SK-MEL-5 (cell line): ENCODE results near the gene HNF1B. TPM values are rescaled to one million over a fixed set of nuclear protein-coding genes. Genes with fewer than 3 reads are reported as not detected.
A peak's percentile ranks its signal among the peaks of the same experiment; 100 is the strongest.

Source experiments
- DNase-seq: peaks from one replicate; pipeline ENCODE4 v3.0.0-alpha.2; 2016; ENCODE audit warnings: low read depth, low spot score
- in situ Hi-C: cut with HindIII; loops from 2 replicates; pipeline ENCODE4 v1.10.0; 2016; ENCODE audit warnings: low sequenced_read_pairs, high pct_unique_total_duplicates, low pct_unique_long_range_greater_than_20kb
- total RNA-seq: library from RNA; depleted of rRNA; stranded (reverse); fragments of >200 nt; shearing (Covaris generic); gene quantifications from 2 replicates; pipeline ENCODE4 v1.2.3, GENCODE V29; 2014; rRNA removed

HNF1B gene
- total RNA-seq, 1 experiment from 2014 or later: not detected

DNA sequence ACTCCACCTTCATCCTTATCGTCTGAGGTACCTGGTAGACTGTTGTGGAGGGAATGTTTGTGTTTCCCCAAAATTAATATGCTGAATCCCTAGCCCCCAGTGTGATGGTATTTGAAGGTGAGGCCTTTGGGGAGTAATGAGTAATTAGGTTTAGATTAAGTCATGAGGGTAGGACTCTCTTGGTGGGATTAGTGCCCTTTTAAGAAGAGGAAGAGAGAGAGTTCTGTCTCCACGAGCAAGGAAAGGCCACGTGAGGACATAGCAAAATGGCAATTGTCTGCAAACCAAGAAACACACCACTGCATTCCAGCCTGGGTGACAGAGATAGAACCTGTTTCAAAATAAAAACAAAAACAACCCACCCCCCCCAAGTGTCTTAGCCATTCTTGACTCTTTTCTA, 80.6 kb downstream of the HNF1B start:
- in situ Hi-C loops: no loop called here
- no peak for DNase-seq

- DNase-seq: no peak
- in situ Hi-C loops: no loop called here
Measured at GRCh38 chr17:37662353-37662752, 82.5 kb downstream of the HNF1B start.

DNA sequence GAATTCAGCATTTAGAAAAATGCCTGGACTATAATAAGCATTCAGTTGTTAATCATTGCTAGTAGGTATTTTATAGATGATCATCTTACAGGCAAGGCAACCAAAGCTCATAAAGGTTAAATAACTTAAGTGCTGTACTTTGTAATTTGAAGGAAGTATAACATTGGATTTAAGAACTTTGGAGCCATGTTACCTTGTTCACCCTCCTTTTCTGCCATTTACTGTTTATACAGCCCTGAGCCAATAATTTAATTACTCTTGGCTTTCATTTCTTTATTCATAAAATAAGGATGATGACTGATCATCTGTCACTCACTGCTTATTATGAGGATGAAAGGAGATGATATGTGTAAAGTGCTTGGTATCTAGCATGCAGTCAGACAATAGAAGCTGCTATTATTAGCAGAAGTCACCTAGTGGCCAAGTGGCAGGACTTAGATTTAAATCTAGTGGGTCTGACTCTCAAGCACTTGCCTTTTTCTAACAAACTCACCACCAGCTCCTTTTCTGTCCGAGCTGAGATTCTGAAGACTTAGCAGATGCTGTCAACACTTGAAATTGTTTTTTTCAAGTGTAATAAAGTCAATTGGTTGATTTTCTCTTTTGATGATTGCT, 83.4 kb downstream of the HNF1B start:
- in situ Hi-C loops: no loop called here
- DNase-seq: no peak

GRCh38 chr17:37659925-37660324, 84.9 kb downstream of the HNF1B start:
- DNase-seq: no peak
- in situ Hi-C loops: no loop called here

- no peak for DNase-seq
- in situ Hi-C loops: no loop called here
Measured at GRCh38 chr17:37657202-37657601, 87.7 kb downstream of the HNF1B start.

DNA sequence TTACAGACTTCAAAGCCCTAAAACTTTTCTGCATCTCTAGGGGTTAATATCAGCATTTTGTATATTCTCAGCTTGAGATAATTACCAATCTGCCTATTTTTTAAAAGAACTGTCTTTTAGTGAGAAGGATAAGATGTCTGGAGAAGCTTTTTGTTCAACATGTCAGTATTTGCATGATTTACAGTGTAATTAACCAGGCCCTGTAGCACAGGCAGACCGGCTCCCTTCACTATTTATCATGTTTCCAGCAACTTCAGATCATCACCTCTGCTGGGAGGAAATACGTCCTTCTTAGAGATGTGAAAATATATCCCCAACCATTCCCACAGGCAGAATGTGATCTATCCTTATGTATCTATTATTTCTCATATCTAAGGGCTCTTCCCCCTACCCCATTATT, 93.0 kb downstream of the HNF1B start:
- in situ Hi-C loops: no loop called here
- DNase-seq: no peak

DNA sequence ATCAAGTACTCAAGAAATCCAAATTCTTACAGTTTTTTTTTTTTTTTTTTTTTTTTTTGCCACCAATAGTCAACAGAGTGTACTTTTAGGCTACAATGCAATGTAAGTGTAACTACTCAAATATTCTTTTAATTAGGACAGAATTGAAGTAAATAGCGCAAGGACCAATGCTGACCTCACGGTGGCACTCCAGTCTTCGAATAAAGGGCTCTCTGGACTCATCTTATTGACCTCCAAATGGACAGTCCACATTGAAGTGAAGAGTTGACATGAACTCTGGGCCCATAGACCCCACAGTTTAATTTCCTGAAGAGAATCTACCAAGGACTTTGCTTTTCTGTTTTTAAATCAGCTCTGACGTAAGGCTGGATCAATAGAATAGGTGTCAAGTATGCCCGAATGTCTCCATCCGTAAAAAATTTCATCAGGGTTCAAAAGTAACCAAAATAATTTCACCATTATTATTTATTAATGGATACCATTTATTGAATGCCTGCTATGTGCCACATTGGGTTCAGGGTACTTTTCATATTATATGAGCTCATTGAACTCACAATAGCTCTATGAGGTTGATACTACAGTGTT, 94.3 kb downstream of the HNF1B start:
- in situ Hi-C loops: no loop called here
- peak; percentile 70 for DNase-seq

DNA sequence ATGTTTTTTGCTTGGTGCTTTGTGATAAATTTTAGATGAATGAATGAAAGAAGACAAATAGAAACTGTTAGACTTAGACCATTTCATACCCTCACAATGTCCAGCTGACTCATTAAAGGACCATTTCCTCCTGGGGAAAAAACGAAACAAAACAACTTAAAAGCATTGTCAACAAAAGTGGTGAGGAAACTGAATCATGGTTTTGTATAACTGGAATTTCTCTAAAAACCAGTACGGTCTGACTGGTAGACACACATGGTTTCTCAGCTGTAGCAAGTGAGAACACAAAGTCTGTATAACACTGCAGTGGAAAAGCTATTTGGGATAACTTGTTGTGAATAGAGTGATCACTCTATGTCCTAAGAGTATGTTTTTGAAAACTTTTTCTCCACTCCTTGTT, 96.3 kb downstream of the HNF1B start:
- in situ Hi-C loops: no loop called here
- DNase-seq: no peak

- in situ Hi-C loops: no loop called here
Measured at GRCh38 chr17:37647856-37648255, 97.0 kb downstream of the HNF1B start.

DNA sequence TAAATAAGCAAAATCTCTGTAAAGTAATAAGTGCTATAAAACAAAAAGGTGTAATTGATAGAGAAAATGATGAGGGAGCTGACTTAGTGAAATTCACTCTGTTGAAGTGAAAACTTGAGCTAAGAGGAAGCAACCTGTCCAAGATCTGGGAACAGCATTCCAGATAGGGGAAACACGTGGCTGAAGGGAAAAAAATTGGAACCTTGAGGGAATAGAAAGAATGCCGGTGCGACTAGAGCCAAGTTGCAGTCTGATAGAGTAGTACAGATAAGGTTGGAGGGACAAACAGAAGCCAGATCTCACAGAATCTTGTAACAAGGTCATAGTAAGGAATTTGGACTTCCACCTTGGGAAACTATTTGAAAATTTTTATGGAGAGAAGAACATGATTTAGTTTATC, 101.0 kb downstream of the HNF1B start:
- DNase-seq: no peak
- in situ Hi-C loops: no loop called here

More at GRCh38 chr17:37647856-37648255, 97.0 kb downstream of the HNF1B start:
- DNase-seq: no peak

DNA sequence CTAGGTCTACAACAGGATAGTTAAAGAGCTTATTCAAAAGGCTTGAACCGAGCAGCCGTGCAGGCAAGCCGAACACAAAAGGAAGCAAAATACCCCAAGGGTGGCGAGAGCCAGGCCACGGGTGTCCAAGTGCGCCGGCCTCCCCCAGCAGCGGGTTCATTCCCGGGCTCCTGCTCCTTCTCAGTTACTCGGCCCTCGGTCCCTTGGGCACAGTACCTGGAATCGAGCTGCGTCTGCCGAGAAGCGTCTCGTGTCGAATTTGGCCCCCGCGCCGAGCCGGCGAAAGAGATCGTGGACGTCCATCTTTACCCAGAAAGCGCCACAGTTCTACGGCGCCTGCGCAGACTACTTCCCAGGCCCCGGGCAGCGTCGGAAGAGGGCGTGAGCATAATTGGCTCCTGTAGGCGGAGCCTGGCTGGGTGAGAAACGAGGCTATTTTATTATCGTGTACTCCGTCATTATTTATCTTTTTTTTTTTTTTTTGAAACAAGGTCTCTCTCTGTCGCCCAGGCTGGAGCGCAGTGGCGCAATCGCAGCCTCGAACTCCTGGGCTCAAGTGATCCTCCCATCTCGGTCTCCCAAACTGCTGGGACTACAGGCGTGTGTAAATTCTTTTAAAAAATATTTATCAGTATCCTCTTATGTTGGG, 101.6 kb downstream of the HNF1B start, which contains the start of gene DDX52:
Gene DDX52, minus strand, starts transcription at position 329 of the 649 bp plus-strand sequence. Its CDS starts 26 bp downstream, at position 303.
- in situ Hi-C loops: no loop called here
- peak; percentile 91 for DNase-seq

DNA sequence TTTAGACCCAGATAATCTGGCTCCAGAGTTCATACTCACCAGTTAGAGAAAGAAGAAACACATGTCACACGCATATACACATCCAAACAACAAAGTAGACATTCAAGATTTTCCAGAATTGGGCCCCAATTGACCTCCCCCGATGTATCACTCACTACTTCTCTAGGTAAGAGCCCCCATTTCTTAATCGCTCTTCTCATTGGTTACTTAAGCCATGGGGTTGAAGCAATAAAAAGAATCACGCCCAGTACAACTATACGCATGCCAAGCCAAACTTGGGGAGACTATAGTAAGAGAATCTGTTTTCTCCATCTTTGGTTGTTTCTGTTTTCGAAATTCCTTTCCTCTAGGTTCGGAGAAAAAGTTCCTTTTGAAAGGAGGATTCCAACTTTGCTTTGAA, 102.2 kb downstream of the HNF1B start:
- in situ Hi-C loops: no loop called here
- DNase-seq: peak; percentile 23

- in situ Hi-C loops: no loop called here
- DNase-seq: no peak
Measured at GRCh38 chr17:37640015-37640414, 104.8 kb downstream of the HNF1B start.

DNA sequence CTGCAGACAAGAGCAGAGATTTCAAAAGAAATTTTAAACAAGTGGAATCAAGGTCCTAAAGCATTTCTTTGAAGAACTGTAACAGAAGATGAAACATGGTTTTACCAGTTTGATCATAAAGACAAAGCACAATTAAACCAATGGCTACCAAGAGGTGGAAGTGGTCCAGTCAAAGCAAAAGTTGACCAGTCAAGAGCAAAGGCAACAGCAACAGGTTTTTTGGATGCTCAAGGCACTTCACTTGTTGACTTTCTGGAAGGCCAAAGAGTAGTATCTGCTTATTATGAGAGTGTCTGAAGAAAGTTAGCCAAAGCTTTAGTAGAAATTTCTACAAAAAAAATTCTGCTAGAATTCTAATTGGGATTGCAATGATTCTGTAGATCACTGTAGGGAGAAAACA, 106.9 kb downstream of the HNF1B start:
- in situ Hi-C loops: no loop called here

More for the DNA sequence above, 106.9 kb downstream of the HNF1B start:
- no peak for DNase-seq

Other genes with a start within 250 kb of the HNF1B start
- gene SYNRG, start 135.6 kb downstream of the HNF1B start, total RNA-seq: 10.0 and 11.0 TPM in 2 replicates
- 33.7 and 34.0 TPM in 2 replicates for gene DDX52, start 101.6 kb downstream of the HNF1B start, total RNA-seq
- not detected in 2 replicates for gene TBC1D3K, start 179.4 kb upstream of the HNF1B start, total RNA-seq
- gene TBC1D3L, start 244.0 kb upstream of the HNF1B start, total RNA-seq: 1.9 and 2.0 TPM in 2 replicates